Neural progenitor cell (in vitro differentiated cells): ENCODE data around the gene CLEC4G. TPM values are rescaled to one million over a fixed set of nuclear protein-coding genes. Genes with fewer than 3 reads are reported as not detected.
"Not testable (repeated sequence)": the region's sequence is repeated elsewhere in the genome, so short reads cannot be mapped to it uniquely, and the experiment has no call there.

ENCODE experiments used
- DNase-seq: peaks from one replicate; pipeline ENCODE4 v3.0.0-alpha.2; 2016; ENCODE audit warnings: low spot score
- H2AFZ ChIP-seq: fragments of 200-600 bp; sonication (generic); replicated peaks from 2 replicates; pipeline ENCODE4 v1.6.1; 2016; ENCODE audit warnings: antibody characterized with exemption
- H3F3A ChIP-seq: fragments of 200-600 bp; sonication (generic); 2 replicates; pipeline ENCODE4 v1.6.1; 2016; ENCODE audit warnings: antibody characterized with exemption, low read depth
- H3K27ac ChIP-seq: fragments of 200-600 bp; sonication (generic); 2 replicates; pipeline ENCODE4 v1.5.1; 2016; ENCODE audit warnings: mild to moderate bottlenecking
- H3K27me3 ChIP-seq: fragments of 200-600 bp; sonication (generic); 2 replicates; pipeline ENCODE4 v1.6.1; 2016; ENCODE audit warnings: mild to moderate bottlenecking, moderate library complexity
- H3K36me3 ChIP-seq: fragments of 200-600 bp; sonication (generic); 2 replicates; pipeline ENCODE4 v1.5.1; 2016
- H3K4me1 ChIP-seq: fragments of 200-600 bp; sonication (generic); 2 replicates; pipeline ENCODE4 v1.6.1; 2016; ENCODE audit warnings: mixed run types
- H3K4me2 ChIP-seq: fragments of 200-600 bp; sonication (generic); 2 replicates; pipeline ENCODE4 v1.6.1; 2016
- H3K4me3 ChIP-seq: fragments of 200-600 bp; sonication (generic); 2 replicates; pipeline ENCODE4 v1.5.1; 2016
- H3K79me2 ChIP-seq: fragments of 200-600 bp; sonication (generic); 2 replicates; pipeline ENCODE4 v1.6.1; 2016; ENCODE audit warnings: low read depth
- H3K9ac ChIP-seq: fragments of 200-600 bp; sonication (generic); 2 replicates; pipeline ENCODE4 v1.6.1; 2016
- H3K9me3 ChIP-seq: fragments of 200-600 bp; sonication (generic); 2 replicates; pipeline ENCODE4 v1.5.1; 2016; ENCODE audit warnings: low read depth
- H4K20me1 ChIP-seq: fragments of 200-600 bp; sonication (generic); 2 replicates; pipeline ENCODE4 v1.6.1; 2016; ENCODE audit warnings: low read depth
- H3K27ac Mint-ChIP-seq: 3 replicates; pipeline ENCODE4 v1.8.0; 2021; ENCODE audit warnings: mixed read lengths
- H3K27me3 Mint-ChIP-seq: 2 replicates; pipeline ENCODE4 v1.8.0; 2022; ENCODE audit warnings: low read depth, mild to moderate bottlenecking, inconsistent platforms, moderate library complexity, mixed read lengths; ENCODE audit not compliant: insufficient read depth
- H3K36me3 Mint-ChIP-seq: 3 replicates; pipeline ENCODE4 v1.8.0; 2021; ENCODE audit warnings: mixed read lengths
- H3K4me1 Mint-ChIP-seq: 3 replicates; pipeline ENCODE4 v1.8.0; 2021; ENCODE audit warnings: mixed read lengths
- H3K4me3 Mint-ChIP-seq: 3 replicates; pipeline ENCODE4 v1.8.0; 2021; ENCODE audit warnings: mild to moderate bottlenecking, moderate library complexity, mixed read lengths
- H3K9me3 Mint-ChIP-seq: 3 replicates; pipeline ENCODE4 v1.8.0; 2020; ENCODE audit warnings: mixed read lengths
- EZH2 ChIP-seq: fragments of 200-600 bp; sonication (generic); IDR thresholded peaks from 2 replicates; pipeline ENCODE4 v1.6.1; 2017; ENCODE audit warnings: antibody characterized with exemption, mild to moderate bottlenecking, moderate library complexity
- EZH2phosphoT487 ChIP-seq: fragments of 200-600 bp; sonication (generic); IDR thresholded peaks from 2 replicates; pipeline ENCODE4 v1.6.1; 2017; ENCODE audit warnings: antibody characterized with exemption
- total RNA-seq: library from RNA; depleted of rRNA; stranded (reverse); fragments of >200 nt; gene quantifications from 2 replicates; pipeline ENCODE4 v1.2.3, GENCODE V29; 2015; ENCODE audit warnings: low replicate concordance
- TF ChIP-seq, protein P1 (sequence below): fragments of 200-600 bp; sonication (generic); IDR thresholded peaks from 2 replicates; pipeline ENCODE4 v1.5.1; 2017; ENCODE audit warnings: antibody characterized with exemption, mild to moderate bottlenecking

The CLEC4G gene
- total RNA-seq, 1 donor from 2014 or later, result not detected

GRCh38 chr19:7767487-7767886, 35.6 kb upstream of the CLEC4G start:
- Histone ChIP-seq H3F3A (no peaks in the 10 kb centered on the region), H3K27me3 (peaks cover 11% of the 10 kb centered on the region), H3K4me1 (no peaks in the 10 kb centered on the region), H3K27ac (no peak overlapping the region), H3K9me3 (no peaks in the 10 kb centered on the region), H3K9ac (no peak overlapping the region), H2AFZ (no peak overlapping the region), H3K79me2 (no peaks in the 10 kb centered on the region), H3K4me2 (no peak overlapping the region), H3K36me3 (no peaks in the 10 kb centered on the region), H4K20me1 (no peaks in the 10 kb centered on the region), H3K4me3 (no peak overlapping the region)
- TF ChIP-seq, protein P1, sequence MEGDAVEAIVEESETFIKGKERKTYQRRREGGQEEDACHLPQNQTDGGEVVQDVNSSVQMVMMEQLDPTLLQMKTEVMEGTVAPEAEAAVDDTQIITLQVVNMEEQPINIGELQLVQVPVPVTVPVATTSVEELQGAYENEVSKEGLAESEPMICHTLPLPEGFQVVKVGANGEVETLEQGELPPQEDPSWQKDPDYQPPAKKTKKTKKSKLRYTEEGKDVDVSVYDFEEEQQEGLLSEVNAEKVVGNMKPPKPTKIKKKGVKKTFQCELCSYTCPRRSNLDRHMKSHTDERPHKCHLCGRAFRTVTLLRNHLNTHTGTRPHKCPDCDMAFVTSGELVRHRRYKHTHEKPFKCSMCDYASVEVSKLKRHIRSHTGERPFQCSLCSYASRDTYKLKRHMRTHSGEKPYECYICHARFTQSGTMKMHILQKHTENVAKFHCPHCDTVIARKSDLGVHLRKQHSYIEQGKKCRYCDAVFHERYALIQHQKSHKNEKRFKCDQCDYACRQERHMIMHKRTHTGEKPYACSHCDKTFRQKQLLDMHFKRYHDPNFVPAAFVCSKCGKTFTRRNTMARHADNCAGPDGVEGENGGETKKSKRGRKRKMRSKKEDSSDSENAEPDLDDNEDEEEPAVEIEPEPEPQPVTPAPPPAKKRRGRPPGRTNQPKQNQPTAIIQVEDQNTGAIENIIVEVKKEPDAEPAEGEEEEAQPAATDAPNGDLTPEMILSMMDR, result no peak
- no peak for TF ChIP-seq EZH2
- no peak for TF ChIP-seq EZH2phosphoT487
- Mint-ChIP-seq H3K27me3 (peaks cover 8% of the 10 kb centered on the region), H3K36me3 (no peaks in the 10 kb centered on the region), H3K9me3 (peaks cover 7% of the 10 kb centered on the region), H3K4me1 (no peaks in the 10 kb centered on the region), H3K4me3 (no peak overlapping the region), H3K27ac (no peak overlapping the region)
- DNase-seq, result no peak

DNA sequence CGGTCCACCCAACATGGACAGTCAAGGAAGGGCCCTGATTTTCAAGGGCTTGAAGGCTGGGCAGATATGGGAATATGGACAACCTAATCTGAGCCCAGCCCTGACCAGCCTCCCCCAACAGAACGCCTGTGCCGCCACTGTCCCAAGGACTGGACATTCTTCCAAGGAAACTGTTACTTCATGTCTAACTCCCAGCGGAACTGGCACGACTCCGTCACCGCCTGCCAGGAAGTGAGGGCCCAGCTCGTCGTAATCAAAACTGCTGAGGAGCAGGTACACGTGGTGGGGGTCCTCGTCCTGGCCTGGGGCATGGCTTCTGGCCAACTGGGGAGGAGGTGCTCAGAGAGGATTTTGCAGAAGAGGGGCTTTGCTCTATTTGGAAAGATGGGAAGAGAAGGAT, 34.6 kb upstream of the CLEC4G start:
- H4K20me1 ChIP-seq, result no peaks in the 10 kb centered on the region
- H3K27ac ChIP-seq, result no peak overlapping the region
- Mint-ChIP-seq H3K9me3 (peaks cover 12% of the 10 kb centered on the region), H3K27me3 (peaks cover 10% of the 10 kb centered on the region), H3K27ac (no peak overlapping the region), H3K36me3 (no peaks in the 10 kb centered on the region), H3K4me3 (no peak overlapping the region), H3K4me1 (no peaks in the 10 kb centered on the region)
- no peaks in the 10 kb centered on the region for H3K4me1 ChIP-seq
- no peak overlapping the region for H2AFZ ChIP-seq
- no peaks in the 10 kb centered on the region for H3K36me3 ChIP-seq
- H3K27me3 ChIP-seq, result peaks cover 11% of the 10 kb centered on the region
- no peaks in the 10 kb centered on the region for H3F3A ChIP-seq
- no peak overlapping the region for H3K4me3 ChIP-seq
- no peak overlapping the region for H3K9ac ChIP-seq
- no peaks in the 10 kb centered on the region for H3K79me2 ChIP-seq
- no peak overlapping the region for H3K4me2 ChIP-seq
- no peak for TF ChIP-seq EZH2phosphoT487
- no peak for TF ChIP-seq EZH2
- TF ChIP-seq, protein P1, result no peak
- no peak for DNase-seq
- no peaks in the 10 kb centered on the region for H3K9me3 ChIP-seq

DNA sequence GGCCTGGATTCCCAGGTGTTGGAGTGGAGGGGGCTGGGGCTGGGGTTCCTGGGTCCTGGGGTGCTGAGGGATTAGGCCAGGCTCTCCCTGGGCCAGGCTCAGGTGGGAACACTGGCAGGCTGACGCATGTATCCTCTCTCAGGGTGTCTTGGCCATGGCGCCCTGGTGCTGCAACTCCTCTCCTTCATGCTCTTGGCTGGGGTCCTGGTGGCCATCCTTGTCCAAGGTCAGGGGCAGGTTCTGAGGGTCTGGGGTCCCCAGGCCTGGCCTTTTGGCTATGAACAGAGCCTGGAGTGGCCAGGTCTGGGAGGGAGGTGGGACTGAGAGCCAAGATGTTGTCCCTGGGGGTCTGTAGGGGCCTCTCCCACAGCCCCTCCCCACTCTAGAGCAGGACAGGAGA, 33.1 kb upstream of the CLEC4G start:
- not testable (repeated sequence) for H3K9ac ChIP-seq, H3K4me3 Mint-ChIP-seq, DNase-seq, H3K27ac Mint-ChIP-seq, H3K36me3 Mint-ChIP-seq, H3K4me1 ChIP-seq, H3K9me3 ChIP-seq, H3K4me2 ChIP-seq, H3K4me3 ChIP-seq, H4K20me1 ChIP-seq, H3K27ac ChIP-seq, H3F3A ChIP-seq, H2AFZ ChIP-seq, H3K4me1 Mint-ChIP-seq, H3K36me3 ChIP-seq, H3K79me2 ChIP-seq
- H3K9me3 Mint-ChIP-seq, result peaks cover 19% of the 10 kb centered on the region
- H3K27me3 Mint-ChIP-seq, result peaks cover 13% of the 10 kb centered on the region
- H3K27me3 ChIP-seq, result peaks cover 11% of the 10 kb centered on the region

GRCh38 chr19:7764157-7764556, 32.2 kb upstream of the CLEC4G start:
- H3F3A ChIP-seq, H3K9ac ChIP-seq, H3K4me2 ChIP-seq, H3K9me3 ChIP-seq, H3K4me3 ChIP-seq, H3K36me3 ChIP-seq, H3K4me1 Mint-ChIP-seq, H3K4me3 Mint-ChIP-seq, H4K20me1 ChIP-seq, H3K27ac ChIP-seq, DNase-seq, H3K4me1 ChIP-seq, H3K27ac Mint-ChIP-seq, H3K36me3 Mint-ChIP-seq, H2AFZ ChIP-seq, H3K79me2 ChIP-seq: not testable (repeated sequence)
- peaks cover 11% of the 10 kb centered on the region for H3K27me3 ChIP-seq
- peaks cover 27% of the 10 kb centered on the region for H3K9me3 Mint-ChIP-seq
- H3K27me3 Mint-ChIP-seq, result peaks cover 15% of the 10 kb centered on the region
